ENCODE measurements around the gene PRDM11. TPM values are rescaled to one million over a fixed set of nuclear protein-coding genes. Genes with fewer than 3 reads are reported as not detected.

PRDM11 gene
- total RNA-seq, 4 donors from 2014 or later: 5.0 to 15.4 (median 9.5) TPM

DNA sequence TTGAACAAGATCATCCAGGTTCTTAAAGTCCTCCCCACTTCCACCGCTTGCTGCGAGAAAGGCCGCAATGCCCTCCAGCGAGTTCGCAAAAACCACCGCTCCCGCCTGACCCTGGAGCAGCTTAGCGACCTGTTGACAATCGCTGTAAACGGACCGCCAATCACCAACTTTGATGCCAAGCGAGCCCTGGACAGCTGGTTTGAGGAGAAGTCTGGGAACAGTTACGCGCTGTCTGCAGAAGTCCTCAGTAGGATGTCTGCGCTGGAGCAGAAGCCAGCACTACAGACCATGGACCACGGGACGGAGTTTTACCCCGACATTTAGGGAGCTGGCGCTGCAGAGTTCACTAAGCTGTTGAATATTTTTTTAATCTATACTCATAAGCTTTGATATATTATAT is 81.4 kb downstream of the PRDM11 start:
- DNase-seq (no peak), ATAC-seq (no peak)
- H3K4me3 ChIP-seq: no peak overlapping the region
- in situ Hi-C loops (cut with MboI; ENCODE audit: low sequenced_read_pairs in 4 of 4): no loop called here
- no peaks in the 10 kb centered on the region for H3K4me1 ChIP-seq
- no peak overlapping the region for H3K27ac ChIP-seq
- TF ChIP-seq POLR2A (IDR thresholded peaks at IDR 0.05): no peak
- TF ChIP-seq, protein P1, sequence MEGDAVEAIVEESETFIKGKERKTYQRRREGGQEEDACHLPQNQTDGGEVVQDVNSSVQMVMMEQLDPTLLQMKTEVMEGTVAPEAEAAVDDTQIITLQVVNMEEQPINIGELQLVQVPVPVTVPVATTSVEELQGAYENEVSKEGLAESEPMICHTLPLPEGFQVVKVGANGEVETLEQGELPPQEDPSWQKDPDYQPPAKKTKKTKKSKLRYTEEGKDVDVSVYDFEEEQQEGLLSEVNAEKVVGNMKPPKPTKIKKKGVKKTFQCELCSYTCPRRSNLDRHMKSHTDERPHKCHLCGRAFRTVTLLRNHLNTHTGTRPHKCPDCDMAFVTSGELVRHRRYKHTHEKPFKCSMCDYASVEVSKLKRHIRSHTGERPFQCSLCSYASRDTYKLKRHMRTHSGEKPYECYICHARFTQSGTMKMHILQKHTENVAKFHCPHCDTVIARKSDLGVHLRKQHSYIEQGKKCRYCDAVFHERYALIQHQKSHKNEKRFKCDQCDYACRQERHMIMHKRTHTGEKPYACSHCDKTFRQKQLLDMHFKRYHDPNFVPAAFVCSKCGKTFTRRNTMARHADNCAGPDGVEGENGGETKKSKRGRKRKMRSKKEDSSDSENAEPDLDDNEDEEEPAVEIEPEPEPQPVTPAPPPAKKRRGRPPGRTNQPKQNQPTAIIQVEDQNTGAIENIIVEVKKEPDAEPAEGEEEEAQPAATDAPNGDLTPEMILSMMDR (IDR thresholded peaks at IDR 0.05 in 4 of 5, conservative IDR thresholded peaks at IDR 0.05 in 1 of 5): no peak
- peaks cover 0 to 8% of the 10 kb centered on the region in 2 donors for H3K36me3 ChIP-seq
- intact Hi-C loops (cut with DNase I; ENCODE audit: low total_unique reads): no loop called here
- H3K27me3 ChIP-seq: no peaks in the 10 kb centered on the region
- no peaks in the 10 kb centered on the region for H3K9me3 ChIP-seq

GRCh38 chr11:45229401-45230020 is 83.1 kb downstream of the PRDM11 start:
- ATAC-seq (no peak), DNase-seq (no peak)
- Histone ChIP-seq H3K27ac (no peak overlapping the region), H3K4me1 (no peaks in the 10 kb centered on the region), H3K9me3 (no peaks in the 10 kb centered on the region), H3K36me3 (peaks cover 0 to 8% of the 10 kb centered on the region in 2 donors), H3K27me3 (no peaks in the 10 kb centered on the region), H3K4me3 (no peak overlapping the region)
- in situ Hi-C loops (cut with MboI; ENCODE audit: low sequenced_read_pairs in 4 of 4) (loop anchor here in 1 of 4 donors (10.0 kb wide), 1 partner anchor 115 kb away; no protein-coding TSS in a partner anchor), intact Hi-C loops (cut with DNase I; ENCODE audit: low total_unique reads) (no loop called here)
- TF ChIP-seq, protein P1 (IDR thresholded peaks at IDR 0.05 in 4 of 5, conservative IDR thresholded peaks at IDR 0.05 in 1 of 5): no peak
- TF ChIP-seq POLR2A (IDR thresholded peaks at IDR 0.05): no peak

DNA sequence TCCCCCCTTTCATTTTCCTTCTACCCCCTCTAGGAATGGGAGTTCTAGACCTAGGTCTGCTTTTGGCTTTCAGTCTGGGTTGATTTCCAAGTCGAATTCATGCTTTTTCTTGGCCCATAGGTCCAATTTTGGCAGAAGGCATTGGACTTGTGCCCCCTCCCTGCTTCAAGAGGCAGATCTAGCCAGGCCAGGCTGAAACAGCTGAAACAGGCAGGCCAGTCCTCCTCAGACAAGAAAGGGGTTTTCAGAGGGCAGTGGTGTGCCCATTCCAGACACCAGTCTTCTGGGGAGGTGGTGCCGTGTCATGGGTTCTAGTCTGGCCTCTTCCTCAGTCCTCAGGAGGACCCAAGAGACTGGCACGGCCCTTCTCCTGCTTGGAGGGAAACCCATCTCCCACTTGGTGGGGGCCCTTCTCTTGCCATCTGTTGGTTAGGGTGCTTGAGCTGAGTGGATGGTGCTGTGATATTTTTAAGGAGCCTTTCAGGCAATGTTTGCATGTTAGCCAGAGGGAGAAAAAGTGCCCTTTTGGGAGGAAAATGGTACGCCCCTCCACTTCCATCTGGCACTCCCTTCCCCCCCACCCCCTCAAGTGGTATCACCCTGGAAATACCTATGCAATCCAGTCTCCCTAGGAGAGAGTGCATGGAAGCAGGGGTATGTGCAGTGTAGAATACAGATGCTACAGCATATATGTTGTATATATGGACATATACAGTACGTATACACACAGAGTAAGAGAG is 86.1 kb downstream of the PRDM11 start:
- Histone ChIP-seq H3K27me3 (no peaks in the 10 kb centered on the region), H3K9me3 (no peaks in the 10 kb centered on the region), H3K36me3 (no peaks in the 10 kb centered on the region), H3K4me3 (no peak overlapping the region), H3K4me1 (no peaks in the 10 kb centered on the region), H3K27ac (no peak overlapping the region)
- in situ Hi-C loops (cut with MboI; ENCODE audit: low sequenced_read_pairs in 4 of 4): loop anchor here in 1 of 4 donors (10.0 kb wide), 1 partner anchor 118 kb away; no protein-coding TSS in a partner anchor
- no peak for DNase-seq
- intact Hi-C loops (cut with DNase I; ENCODE audit: low total_unique reads): loop anchor here (1.0 to 2.0 kb wide), 2 partner anchors 50 to 122 kb away; no protein-coding TSS in a partner anchor
- no peak for TF ChIP-seq POLR2A (IDR thresholded peaks at IDR 0.05)
- TF ChIP-seq, protein P1 (IDR thresholded peaks at IDR 0.05 in 4 of 5, conservative IDR thresholded peaks at IDR 0.05 in 1 of 5): no peak
- ATAC-seq: no peak

DNA sequence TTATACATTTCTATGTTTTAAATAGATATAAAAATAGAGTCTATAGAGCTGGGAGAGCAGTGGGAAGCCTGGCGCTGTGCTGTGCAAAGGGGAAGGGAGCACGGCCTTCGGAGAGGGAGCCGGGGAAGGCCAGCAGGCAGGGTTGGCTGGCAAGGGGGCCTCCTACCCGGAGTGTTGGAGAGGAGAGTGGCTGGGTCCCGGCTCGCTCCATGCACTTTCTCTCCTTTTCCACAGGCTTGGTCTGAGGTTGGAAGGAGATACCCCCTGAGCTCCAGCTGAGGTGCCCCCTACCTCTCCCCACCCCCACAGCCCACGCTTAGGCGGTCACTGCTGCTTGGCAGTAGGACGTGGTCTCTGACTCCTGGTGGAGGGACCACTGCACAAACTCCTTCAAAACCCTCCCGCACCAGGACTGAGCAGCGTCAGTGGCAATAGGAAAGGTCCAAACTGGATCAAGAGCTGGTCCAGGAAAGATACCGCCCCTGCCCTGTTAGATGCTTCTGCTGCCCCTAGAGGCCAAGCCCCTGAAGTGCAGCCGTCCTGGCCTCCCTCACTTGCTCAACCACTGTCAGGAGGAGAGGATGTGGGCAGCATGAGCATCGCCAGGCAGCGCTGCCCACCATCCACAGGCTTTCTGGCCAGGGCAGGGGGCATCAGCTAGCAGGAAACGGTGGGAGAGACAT is 86.8 kb downstream of the PRDM11 start:
- DNase-seq (peak; percentile 15 to 56), ATAC-seq (peak; percentile 79 to 87)
- H3K9me3 ChIP-seq: no peaks in the 10 kb centered on the region
- no peaks in the 10 kb centered on the region for H3K36me3 ChIP-seq
- H3K4me3 ChIP-seq: no peak overlapping the region
- H3K27ac ChIP-seq: no peak overlapping the region
- no peak for TF ChIP-seq POLR2A (IDR thresholded peaks at IDR 0.05)
- TF ChIP-seq, protein P1 (IDR thresholded peaks at IDR 0.05 in 4 of 5, conservative IDR thresholded peaks at IDR 0.05 in 1 of 5): peak; percentile 55 to 89 (median 77)
- in situ Hi-C loops (cut with MboI; ENCODE audit: low sequenced_read_pairs in 4 of 4): loop anchor here in 1 of 4 donors (10.0 kb wide), 1 partner anchor 118 kb away; no protein-coding TSS in a partner anchor
- H3K27me3 ChIP-seq: peaks cover 0 to 6% (median 0%) of the 10 kb centered on the region in 3 donors
- no peaks in the 10 kb centered on the region for H3K4me1 ChIP-seq
- intact Hi-C loops (cut with DNase I; ENCODE audit: low total_unique reads): loop anchor here (1.0 to 2.0 kb wide), 2 partner anchors 50 to 123 kb away; no protein-coding TSS in a partner anchor

All from gastrocnemius medialis (tissue), 4 donors.